ENCODE results near the gene LENEP.

The LENEP gene, protein sequence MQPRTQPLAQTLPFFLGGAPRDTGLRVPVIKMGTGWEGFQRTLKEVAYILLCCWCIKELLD

GRCh38 chr1:154993572-154994268 lies at the start of gene LENEP:
Gene LENEP, plus strand, starts transcription at chr1:154993586. Its CDS starts 22 bp downstream, at chr1:154993608.
- no peak for DNase-seq (ENCODE audit: low read depth, low spot score)

DNA sequence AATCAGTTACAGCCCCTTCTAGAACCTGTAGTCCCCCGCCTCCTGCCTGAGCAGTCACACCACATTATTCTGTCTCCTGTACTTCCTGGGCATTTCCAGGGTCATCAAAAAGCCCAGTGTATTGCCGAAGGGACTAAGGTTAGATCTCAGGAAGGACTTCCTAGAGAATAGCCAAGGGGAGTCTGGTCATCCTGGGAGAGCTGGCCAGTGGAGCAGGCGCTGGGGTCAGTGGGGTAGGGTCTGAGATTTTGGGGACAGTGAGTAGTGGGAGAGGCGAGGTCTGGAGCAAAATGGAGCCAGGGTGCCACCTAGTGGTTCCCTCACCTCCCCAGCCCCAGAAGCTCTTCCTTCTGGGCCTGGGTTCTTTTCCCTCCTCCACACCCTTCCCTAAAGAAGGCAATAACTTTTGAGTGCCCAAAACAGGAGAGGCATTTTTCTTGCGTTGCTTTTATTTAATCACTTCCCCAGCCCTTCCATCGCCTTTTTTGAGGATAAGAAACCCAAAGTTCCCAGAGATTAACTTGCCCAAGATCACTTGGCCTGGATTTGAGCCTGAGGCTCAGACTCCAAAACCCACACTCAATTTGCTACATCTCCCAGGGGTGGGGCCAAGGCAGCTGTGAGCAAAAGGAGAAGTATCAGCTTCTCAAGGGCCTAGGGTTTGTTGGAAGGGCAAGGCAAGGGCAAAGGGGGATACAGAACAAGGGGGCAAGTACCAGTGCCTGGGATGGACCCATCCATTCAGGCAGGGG lies 49.6 kb upstream of the LENEP start:
- DNase-seq (ENCODE audit: low read depth, low spot score) = no peak

GRCh38 chr1:154944401-154945159 lies 48.8 kb upstream of the LENEP start:
- no peak for DNase-seq (ENCODE audit: low read depth, low spot score)

DNA sequence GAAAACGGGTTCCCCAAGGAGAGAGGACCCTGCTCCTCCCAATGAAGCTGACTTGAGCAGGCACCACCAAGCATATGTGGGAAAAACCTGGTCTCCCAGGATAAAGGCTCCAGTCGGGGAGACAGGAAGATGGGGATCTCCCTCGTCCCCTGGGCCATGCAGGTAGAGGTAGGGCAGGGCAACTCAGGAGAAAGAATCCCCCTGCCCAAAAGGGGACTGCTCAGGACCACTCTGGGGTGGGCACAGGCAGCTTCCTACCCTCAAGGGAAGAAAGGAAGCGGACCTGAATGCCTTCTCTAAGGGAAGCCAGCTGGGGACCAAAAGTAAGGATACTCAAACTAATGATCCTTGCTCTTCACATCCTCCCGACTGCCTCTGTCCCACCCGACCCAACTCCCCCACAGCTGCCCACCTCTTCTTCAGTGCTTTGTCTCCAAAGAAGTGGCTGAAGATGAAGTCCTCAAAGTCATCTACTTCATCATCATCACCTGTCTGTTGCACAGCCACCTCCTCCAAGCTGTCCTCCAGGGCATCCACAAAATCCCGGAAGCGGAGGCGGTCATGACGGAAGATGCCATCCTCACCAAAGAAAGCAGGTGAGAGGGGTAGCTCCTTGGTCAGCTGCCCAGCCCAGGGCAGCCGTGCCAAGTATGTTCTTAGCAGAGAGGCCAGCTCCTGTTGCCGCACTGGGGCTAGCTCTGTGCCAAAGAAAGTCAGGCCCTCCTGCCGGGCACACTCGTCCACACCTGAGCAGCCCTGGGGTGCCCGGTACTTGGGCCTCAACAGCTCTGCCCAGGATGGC lies 48.0 kb upstream of the LENEP start:
- no peak for DNase-seq (ENCODE audit: low read depth, low spot score)

- DNase-seq (ENCODE audit: low read depth, low spot score) = no peak
Observed at GRCh38 chr1:154945962-154946850, 47.2 kb upstream of the LENEP start.

GRCh38 chr1:154948079-154948478 lies 45.3 kb upstream of the LENEP start:
- DNase-seq (ENCODE audit: low read depth, low spot score) = no peak

GRCh38 chr1:154951901-154952657 lies 41.3 kb upstream of the LENEP start:
- no peak for DNase-seq (ENCODE audit: low read depth, low spot score)

GRCh38 chr1:154952664-154953063 lies 40.7 kb upstream of the LENEP start:
- DNase-seq (ENCODE audit: low read depth, low spot score) = no peak

DNA sequence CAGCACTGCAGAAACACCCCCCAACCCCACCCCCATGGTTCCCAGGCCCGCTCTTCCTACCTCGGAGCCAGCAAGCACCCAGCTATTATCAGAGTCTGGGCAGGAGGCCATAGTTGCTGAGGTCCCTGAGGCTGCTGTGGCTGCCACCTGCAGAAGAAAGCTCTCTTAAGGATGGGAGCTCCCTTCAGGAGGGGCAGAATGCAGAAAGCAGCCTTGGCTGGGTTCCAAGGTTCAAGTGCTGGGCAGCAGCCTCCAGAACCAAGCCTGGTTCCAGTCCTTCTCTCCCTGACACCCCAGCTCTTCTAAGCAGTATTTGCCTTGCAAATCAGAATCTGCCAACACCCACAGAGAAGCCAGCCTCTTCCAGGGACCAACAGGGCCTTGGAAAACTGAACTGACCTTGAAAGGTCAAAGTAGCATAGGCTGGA lies 39.8 kb upstream of the LENEP start:
- DNase-seq (ENCODE audit: low read depth, low spot score) = no peak

- no peak for DNase-seq (ENCODE audit: low read depth, low spot score)
Observed at GRCh38 chr1:154954541-154954940, 38.8 kb upstream of the LENEP start.

DNA sequence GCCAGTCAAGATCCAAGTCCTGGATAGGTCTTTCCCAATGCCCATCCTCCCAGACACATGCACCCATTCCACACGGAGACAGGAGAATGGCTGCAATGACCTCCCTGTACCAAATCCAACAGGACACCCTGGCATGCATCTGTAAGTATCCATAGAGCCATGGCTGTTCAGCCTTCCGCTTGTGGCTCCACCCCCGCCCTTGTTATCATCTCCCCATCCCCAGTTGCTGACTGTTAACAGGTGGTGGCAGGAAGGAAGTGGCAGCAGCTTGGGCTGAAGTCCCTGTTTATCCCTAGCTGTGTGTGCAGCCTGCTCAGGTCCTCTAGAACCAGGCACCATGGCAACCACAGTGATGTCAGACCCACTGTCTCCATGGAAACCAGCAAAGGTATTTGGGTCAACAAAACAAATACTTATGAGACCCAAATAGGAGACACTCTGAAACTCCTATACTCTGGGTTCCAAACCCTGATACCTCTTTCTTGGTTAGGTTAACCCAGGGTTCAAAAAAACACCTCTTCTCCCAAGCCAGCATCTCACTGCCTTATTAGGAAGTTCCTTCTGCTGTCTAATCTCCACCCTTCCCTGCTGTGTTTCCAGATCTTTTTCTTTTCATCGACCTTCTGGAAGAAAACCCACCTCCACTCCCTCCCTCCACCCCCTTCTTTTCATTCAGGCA lies 38.2 kb upstream of the LENEP start:
- no peak for DNase-seq (ENCODE audit: low read depth, low spot score)

DNA sequence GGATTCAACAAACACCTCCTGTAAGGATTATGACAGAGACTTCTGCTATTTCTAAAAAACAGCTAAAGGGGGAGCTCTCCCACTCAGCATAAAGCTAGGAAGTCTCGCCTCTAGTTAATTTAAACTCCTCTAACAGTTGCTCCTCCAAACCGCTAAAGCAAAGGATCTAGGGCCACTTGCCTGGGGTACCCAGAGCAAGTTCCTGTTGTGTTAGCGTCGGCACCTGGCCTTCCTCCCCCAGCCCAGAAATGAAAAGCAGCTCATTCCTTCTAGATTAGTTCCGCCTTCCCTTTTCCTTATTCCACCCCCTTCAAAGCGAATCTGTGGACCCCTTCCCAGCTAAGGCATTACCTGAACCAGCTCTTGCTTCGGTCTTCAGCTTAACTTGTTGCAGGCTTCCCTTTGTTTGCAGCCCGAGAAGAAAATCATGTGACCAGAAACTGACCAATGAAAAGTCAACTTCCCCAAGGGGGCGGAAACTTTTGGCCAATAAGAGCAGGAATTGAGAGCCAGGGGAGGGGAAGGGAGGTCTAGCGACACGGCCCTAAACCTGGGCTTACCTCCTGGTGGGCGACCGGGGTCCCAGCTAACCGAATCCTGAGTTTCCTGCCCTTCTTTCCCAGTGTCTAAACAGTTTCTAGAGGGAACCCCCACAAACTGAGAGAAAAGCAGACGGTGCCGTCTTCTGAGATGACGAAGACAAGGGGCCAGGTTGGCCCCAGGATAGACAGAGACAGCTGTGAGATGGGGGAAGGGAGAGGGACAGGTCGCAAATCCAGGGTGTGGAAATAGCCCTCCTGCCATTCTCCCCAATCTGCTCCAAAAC lies 37.5 kb upstream of the LENEP start, which contains the start of gene PBXIP1:
Gene PBXIP1, minus strand, starts transcription at position 382 of the 826 bp plus-strand sequence. CDS start 2,378 bp downstream, outside the sequence.
- no peak for DNase-seq (ENCODE audit: low read depth, low spot score)

DNA sequence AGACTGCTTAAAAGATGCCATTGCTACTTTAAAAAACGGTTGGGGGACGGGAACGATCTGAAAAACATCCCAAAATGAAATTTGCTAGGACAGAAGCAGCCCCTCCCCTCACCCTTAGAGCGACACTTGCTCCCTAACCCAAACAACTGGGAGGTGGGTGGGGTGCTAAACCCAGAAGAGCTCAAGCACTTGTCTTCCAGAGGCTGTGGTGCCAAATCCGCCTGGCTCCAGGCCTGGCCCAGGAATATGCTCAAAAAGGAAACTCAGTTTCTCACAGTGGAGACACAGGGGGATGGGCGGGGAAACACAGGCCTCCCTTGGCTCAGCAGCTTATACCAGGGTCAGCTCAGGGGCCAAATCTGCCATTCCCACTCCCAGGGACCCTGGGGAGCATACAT lies 36.8 kb upstream of the LENEP start:
- DNase-seq (ENCODE audit: low read depth, low spot score) = no peak

DNA sequence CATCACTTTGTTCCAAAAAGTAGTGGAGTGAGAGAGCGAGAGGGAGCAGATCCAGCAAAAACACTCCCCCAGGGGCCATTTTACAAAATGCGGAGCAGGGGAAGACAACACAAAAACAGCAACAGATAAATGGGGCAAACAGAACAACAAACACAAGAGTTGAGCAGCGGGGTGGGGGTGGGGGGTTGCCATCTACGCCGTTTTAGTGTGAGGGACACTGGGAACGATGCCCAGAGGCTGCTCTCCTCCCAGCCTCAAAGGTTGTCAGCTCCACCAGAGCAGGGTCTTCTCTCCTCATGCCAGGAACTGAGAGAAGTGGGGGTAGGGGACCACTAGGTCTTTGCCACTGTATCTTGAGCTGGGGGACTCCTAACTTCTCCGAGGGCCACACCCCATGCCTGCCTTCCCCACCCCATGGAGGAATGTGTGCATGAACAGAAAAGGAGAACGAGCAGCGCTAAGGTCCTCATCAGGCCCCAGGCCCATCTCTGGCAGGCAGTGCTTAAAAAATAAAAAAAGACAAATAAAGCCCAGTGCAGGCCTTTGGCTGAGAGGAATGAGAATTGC lies 36.2 kb upstream of the LENEP start:
- no peak for DNase-seq (ENCODE audit: low read depth, low spot score)

- no peak for DNase-seq (ENCODE audit: low read depth, low spot score)
Observed at GRCh38 chr1:154958036-154958435, 35.4 kb upstream of the LENEP start.

DNA sequence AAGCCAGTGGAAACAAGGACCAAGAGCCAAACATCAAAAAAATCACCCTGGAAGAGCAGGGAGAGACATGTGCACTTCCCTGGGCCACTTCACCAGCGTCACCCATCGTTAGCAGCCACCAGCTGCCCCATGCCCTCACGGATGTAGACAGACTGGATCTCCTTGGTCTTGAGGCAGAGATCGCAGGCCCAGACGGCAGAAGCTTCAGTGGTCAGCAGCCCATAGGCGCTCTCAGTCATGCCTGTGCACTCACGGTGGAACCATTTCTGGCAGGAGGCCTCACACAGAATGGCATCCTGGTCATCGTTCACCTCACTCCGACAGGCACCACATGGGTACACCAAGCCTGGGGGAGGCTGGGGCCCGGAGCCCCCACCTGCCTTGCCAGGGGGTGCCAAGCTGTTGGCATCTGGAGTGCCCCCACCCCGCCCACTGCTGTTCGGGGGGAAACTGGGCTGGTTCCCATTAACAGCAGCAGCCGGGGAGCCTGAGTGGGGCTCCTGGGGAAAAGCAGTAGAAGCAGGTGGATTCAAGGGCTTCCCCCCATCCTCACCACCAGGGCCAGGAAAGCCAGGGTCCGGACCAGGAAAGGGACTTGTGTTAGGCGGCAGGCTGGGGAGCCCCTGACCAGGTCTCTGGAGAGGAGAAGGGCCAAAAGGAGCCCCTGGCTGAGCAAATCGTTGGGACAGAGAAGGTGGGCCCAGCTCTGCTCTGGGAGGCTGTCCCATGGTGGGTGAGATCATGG lies 34.5 kb upstream of the LENEP start:
- DNase-seq (ENCODE audit: low read depth, low spot score) = no peak

DNA sequence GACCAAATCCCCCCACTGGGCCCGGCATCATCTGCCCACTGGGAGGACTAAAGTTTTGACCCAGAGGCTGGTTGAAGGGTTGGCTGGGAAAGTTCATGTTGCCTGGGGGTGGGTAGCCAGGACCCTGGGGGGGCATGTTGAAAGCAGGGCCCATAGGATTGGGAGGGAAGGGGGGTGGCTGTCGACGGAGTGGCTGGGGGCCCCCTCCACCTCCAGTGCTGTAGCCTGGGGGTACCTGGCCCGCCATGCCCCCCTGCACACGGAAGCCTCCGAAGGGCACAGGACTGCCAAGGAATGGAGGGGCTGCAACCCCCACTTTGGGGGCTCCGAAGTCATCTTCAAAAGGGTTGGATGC lies 34.0 kb upstream of the LENEP start:
- DNase-seq (ENCODE audit: low read depth, low spot score) = no peak

Data from smooth muscle cell of the brain vasculature (primary cell).